Uterus (tissue), 2 donors: ENCODE measurements around the gene ESRP2.

Experiments used
- CTCF ChIP-seq, 4 experiments: fragments of 200-600 bp in 2 of 4; fragments of 450-650 bp in 2 of 4; sonication (generic) in 2 of 4; IDR thresholded peaks; one replicate each; pipeline ENCODE4 v1.5.1; 2016 to 2019; ENCODE audit warnings: antibody characterized with exemption in 4 of 4, mild to moderate bottlenecking in 2 of 4, moderate library complexity in 1 of 4
- POLR2A ChIP-seq, 2 donors: fragments of 450-650 bp; IDR thresholded peaks; one replicate each; pipeline ENCODE4 v1.6.1; 2016; ENCODE audit warnings: antibody characterized with exemption in 2 of 2, mild to moderate bottlenecking in 1 of 2, moderate library complexity in 1 of 2

GRCh38 chr16:68230176-68230571 is 5.8 kb downstream of the ESRP2 start:
- TF ChIP-seq CTCF (IDR thresholded peaks at IDR 0.05) (no peak), POLR2A (IDR thresholded peaks at IDR 0.05) (no peak)
